NOMO-1 (cell line): ENCODE results near the gene SLC33A1.
"Not testable (repeated sequence)": the region's sequence is repeated elsewhere in the genome, so short reads cannot be mapped to it uniquely, and the experiment has no call there.

ENCODE experiments used
- DNase-seq, 2 experiments: peaks; one replicate each; lab custom pipeline; 2025; ENCODE audit not compliant: unreplicated experiment in 2 of 2; lab: John Stamatoyannopoulos, UW

The SLC33A1 gene

GRCh38 chr3:155854141-155854940 lies at the start of gene SLC33A1:
Gene SLC33A1, minus strand, starts transcription at chr3:155854427. Its CDS starts 430 bp downstream, at chr3:155853997.
- peak; percentile 100 for DNase-seq

DNA sequence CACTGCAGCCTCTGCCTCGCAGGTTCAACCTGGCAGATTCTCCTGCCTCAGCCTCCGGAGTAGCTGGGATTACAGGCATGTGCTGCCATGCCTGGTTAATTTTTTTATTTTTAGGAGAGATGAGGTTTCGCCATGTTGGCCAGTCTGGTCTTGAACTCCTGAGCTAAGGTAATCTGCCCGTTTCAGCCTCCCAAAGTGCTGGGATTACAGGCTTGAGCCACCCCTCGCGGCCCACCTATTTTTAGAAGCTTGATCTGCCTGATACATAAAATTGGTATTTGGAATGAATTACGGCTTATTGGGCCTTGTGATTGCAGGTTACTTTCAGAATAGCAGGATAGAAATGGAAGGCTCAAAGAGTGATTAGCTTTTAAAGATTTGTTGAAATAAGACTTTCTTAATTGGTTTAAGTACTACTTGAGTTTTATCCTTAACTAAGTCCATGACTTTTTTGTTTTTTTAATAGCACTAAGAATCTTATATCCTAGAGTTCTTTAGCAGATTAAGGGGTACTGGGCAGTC lies 41.2 kb upstream of the SLC33A1 start:
- DNase-seq = no peak

DNA sequence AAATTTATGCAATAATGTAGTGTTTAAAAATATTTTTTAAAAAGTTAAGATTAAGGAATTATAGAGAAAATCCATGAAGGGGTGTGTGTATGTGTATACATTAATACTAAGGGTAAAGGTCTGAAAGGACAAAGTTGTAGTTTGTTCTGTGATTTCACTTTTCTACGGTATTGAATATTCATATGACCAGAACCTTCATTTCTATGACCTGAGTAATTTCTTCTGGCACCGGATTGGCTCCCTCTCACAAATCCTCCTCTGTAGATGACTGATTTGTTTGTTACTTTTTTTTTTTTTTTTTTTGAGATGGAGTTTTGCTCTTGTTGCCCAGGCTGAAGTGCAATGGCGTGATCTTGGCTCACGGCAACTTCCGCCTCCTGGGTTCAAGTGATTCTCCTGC lies 37.1 kb upstream of the SLC33A1 start:
- DNase-seq = no peak

GRCh38 chr3:155890671-155891190 lies 36.5 kb upstream of the SLC33A1 start:
- no peak for DNase-seq

GRCh38 chr3:155889952-155890351 lies 35.7 kb upstream of the SLC33A1 start:
- DNase-seq = no peak

GRCh38 chr3:155889212-155889611 lies 35.0 kb upstream of the SLC33A1 start:
- DNase-seq = no peak

DNA sequence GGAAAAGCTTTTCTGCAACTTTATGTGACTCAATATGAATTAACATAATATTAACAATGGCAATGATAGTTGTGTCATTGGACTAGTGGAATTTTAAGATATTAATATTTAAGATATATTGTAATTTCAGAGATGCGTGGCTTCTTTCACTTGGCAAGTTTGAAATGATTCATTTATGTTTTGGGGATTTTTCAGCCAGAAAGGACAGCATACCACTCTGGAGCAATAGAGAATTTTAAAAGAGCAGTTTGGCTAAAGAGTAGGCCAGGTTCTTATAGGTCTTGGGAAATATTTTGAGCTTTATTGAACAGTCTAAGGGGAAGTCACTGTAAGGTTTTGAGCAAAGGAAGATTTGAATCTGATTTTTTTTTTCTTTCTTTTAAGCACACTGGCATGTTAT lies 32.7 kb upstream of the SLC33A1 start:
- peak in 1 of 2 experiments; percentile 15 for DNase-seq

DNA sequence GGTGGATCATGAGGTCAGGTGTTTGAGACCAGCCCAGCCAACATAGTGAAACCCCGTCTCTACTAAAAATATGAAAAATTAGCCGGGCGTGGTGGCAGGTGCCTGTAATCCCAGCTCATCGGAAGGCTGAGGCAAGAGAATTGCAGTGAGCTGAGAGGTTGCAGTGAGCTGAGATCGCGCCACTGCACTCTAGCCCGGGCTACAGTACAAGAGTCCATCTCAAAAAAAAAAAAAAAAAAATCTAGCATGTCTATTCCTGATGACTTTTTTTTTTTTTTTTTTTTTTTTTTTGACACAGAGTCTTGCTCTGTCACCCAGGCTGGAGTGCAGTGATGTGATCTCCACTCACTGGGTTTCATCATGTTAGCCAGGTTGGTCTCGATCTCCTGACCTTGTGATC lies 32.1 kb upstream of the SLC33A1 start:
- DNase-seq = not testable (repeated sequence)

- DNase-seq = no peak
Measured at GRCh38 chr3:155885292-155885691, 31.1 kb upstream of the SLC33A1 start.

- DNase-seq = no peak
Measured at GRCh38 chr3:155884292-155884691, 30.1 kb upstream of the SLC33A1 start.

DNA sequence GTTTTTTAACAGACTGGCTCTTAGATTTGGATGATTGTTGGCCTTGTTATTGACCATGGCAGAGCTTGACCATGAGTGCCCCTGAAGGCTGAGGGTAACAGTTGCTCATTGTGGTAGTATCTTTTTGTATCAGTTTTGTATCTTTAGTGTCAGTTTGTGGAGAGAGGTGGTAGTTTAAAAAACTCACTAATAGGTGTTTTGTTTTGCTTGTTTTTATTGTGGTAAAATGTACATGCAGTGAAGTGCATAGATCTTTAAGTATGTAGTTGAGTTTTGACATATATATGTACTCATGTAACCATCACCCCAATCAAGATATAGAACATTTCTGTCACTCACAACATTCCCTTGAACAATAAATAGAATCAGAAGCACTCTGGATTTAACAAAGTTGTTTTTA lies 26.1 kb upstream of the SLC33A1 start:
- no peak for DNase-seq

GRCh38 chr3:155876503-155876902 lies 22.3 kb upstream of the SLC33A1 start:
- DNase-seq = no peak

DNA sequence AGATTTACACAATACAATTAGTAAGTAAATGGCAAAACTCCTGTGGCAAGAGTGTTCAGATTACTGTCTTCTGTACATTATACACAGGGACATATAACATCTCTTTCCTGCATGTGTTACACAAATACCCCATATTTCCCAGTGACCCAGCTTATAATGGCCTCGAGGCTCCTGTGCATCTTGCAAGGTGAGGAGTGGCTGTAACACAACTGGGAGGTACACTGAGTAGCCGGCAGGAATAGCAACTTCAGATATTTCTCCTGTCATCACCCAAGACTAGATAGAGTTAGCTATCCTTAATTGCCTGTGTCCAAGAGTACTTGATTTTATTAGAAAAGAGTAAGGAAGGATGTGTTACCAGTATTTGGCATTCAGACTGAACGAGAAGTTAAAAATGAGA lies 21.8 kb upstream of the SLC33A1 start:
- DNase-seq = no peak

DNA sequence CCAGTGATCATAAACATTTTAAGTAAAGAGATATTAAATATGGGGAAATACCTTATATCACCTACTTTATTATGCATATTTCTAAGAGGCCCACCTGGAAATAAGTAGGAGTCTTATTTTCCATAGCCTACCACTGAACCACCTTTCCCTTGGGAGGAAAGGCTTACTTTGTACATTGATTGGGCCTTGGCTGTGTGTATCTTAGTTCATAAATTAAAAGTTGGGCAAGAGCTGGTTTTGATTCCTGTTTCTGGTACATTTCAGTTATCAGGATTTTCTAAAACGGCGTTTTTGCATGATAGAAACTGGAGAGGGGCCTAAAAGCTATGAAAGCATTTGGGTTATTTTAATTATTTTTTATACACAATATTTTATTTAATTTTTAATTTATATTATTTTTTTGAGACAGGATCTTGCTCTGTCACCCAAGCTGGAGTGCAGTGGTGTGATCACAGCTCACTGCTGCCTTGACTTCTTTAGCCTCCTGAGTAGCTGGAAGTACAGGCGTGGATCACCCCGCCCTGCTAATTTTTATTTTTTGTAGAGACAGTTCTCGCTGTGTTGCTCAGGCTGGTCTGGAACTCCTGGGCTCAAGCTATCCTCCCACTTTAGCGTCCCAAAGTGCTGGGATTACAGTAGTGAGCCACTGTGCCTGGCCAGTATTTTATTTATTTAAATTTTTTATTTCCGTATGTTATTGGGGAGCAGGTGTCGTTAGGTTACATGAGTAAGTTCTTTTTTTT lies 18.8 kb upstream of the SLC33A1 start:
- DNase-seq = peak; percentile 63 to 89

DNA sequence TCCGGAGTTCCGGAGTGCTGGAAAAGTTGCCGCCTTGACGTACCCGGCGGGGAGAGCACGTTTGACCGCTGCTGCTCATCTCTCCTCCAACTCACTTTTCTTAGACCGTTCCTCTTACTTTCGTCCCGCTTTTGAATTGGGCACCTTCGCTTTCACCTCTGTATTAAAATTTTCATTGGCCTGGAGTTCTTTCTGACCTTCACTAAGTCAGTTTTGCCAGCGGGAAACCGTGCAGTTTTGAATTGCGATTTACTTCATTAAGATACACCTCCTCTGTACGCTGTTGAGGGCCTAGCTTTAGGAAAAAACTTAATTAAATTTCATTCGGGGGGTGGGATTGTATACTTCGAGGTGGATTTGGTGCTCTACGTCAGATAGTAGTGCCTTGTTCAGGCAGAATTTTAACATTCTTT lies 17.5 kb upstream of the SLC33A1 start:
- peak in 1 of 2 experiments; percentile 54 for DNase-seq

DNA sequence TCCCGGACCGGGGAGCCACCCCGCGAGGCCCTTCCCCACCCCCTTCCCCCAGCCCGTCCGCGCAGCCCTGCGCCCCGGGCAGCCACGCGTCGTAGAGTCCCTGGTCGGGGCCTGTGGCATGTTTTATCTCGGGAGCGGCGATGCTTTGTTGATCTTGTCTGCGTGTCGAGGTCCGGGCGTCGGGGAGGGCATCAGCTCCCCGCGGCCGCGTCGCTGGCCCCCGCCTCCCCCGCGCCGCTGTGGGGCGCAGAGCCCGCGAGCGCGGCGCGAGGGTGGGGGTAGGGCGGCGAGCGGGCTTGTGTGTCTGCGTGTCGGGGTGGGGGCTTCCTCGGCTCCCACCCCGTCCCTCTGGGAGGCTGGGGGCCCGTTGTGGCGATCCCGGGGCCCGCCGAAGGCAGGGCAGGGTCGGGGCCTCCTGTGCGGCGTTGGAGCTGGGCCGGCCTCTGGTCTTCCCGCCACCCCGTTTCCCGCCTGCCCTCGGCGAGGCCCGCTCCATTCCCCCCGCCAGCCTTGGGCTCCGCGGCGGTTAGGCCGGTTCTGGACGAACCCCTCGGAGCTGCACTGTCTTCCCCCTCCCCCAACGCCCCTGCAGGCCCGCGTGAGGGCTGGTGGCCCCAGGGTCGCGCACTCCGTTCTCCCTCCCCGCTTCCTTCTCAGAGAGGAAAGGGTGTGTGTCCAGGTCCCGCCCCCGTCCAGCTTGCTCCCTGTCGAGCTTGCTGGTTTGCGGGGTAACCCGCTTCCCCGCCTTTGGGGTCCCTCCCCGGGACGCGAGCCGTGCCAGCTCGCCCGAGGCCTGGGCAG lies 16.9 kb upstream of the SLC33A1 start:
- peak; percentile 42 to 54 for DNase-seq

GRCh38 chr3:155870133-155870944 lies 16.1 kb upstream of the SLC33A1 start, which contains the start of gene GMPS:
Gene GMPS, plus strand, starts transcription at chr3:155870650. Its CDS starts 221 bp downstream, at chr3:155870871.
- DNase-seq = peak; percentile 100

- DNase-seq = no peak
Measured at GRCh38 chr3:155869691-155870090, 15.5 kb upstream of the SLC33A1 start.

GRCh38 chr3:155863072-155863784 lies 9.0 kb upstream of the SLC33A1 start:
- no peak for DNase-seq
